Gastrocnemius medialis (tissue), 4 donors: ENCODE results near the gene PCDHB6. TPM values are rescaled to one million over a fixed set of nuclear protein-coding genes. Genes with fewer than 3 reads are reported as not detected.

ENCODE experiments used
- total RNA-seq, 4 donors: library from RNA; depleted of rRNA; stranded (reverse); fragments of >200 nt; gene quantifications; one replicate each; pipeline versions ENCODE4 v1.1.0 to v1.2.3, GENCODE V29; 2016

Gene PCDHB6
- total RNA-seq, 4 donors from 2014 or later: 0.09 to 0.46 (median 0.19) TPM; not detected in 1

Other genes with a start within 250 kb of the PCDHB6 start
- gene PCDHAC1, start 223.8 kb upstream of the PCDHB6 start, total RNA-seq: under 1 TPM in 1 of 4 donors, not detected in 3; 0.13 TPM
- gene PCDHAC2, start 183.6 kb upstream of the PCDHB6 start, total RNA-seq: under 1 TPM in 2 of 4 donors, not detected in 2; 0.03 to 0.13 TPM
- not detected for gene PCDHB1, start 98.7 kb upstream of the PCDHB6 start, total RNA-seq
- gene PCDHB2, start 55.4 kb upstream of the PCDHB6 start, total RNA-seq: 1 to 10 TPM in 2 of 4 donors, under 1 TPM in 2; 0.71 to 1.7 (median 1.2) TPM
- under 1 TPM in 3 of 4 donors, not detected in 1; 0.61 to 0.72 (median 0.71) TPM for gene PCDHB3, start 49.6 kb upstream of the PCDHB6 start, total RNA-seq
- 1 to 10 TPM in 3 of 4 donors, under 1 TPM in 1; 1.00 to 3.0 (median 1.8) TPM for gene PCDHB4, start 28.2 kb upstream of the PCDHB6 start, total RNA-seq
- 1 to 10 TPM in 1 of 4 donors, under 1 TPM in 3; 0.38 to 1.5 (median 0.91) TPM for gene PCDHB5, start 14.9 kb upstream of the PCDHB6 start, total RNA-seq
- gene PCDHB7, start 22.6 kb downstream of the PCDHB6 start, total RNA-seq: under 1 TPM; 0.07 to 0.75 (median 0.20) TPM
- gene PCDHB8, start 27.7 kb downstream of the PCDHB6 start, total RNA-seq: under 1 TPM in 2 of 4 donors, not detected in 2; 0.16 to 0.20 TPM
- gene PCDHB16, start 32.3 kb downstream of the PCDHB6 start, total RNA-seq: 1 to 10 TPM in 3 of 4 donors, under 1 TPM in 1; 0.87 to 2.5 (median 1.7) TPM
- 1 to 10 TPM in 1 of 4 donors, under 1 TPM in 3; 0.15 to 3.0 (median 0.71) TPM for gene PCDHB9, start 37.1 kb downstream of the PCDHB6 start, total RNA-seq
- gene PCDHB10, start 42.3 kb downstream of the PCDHB6 start, total RNA-seq: under 1 TPM; 0.23 to 0.61 (median 0.54) TPM
- 1 to 10 TPM in 1 of 4 donors, under 1 TPM in 3; 0.05 to 1.1 (median 0.53) TPM for gene PCDHB11, start 49.6 kb downstream of the PCDHB6 start, total RNA-seq
- gene PCDHB12, start 58.7 kb downstream of the PCDHB6 start, total RNA-seq: 1 to 10 TPM in 1 of 4 donors, under 1 TPM in 3; 0.41 to 1.1 (median 0.59) TPM
- 1 to 10 TPM in 1 of 4 donors, under 1 TPM in 3; 0.40 to 2.1 (median 0.69) TPM for gene PCDHB13, start 63.9 kb downstream of the PCDHB6 start, total RNA-seq
- gene PCDHB14, start 73.3 kb downstream of the PCDHB6 start, total RNA-seq: 1 to 10 TPM in 1 of 4 donors, under 1 TPM in 3; 0.62 to 1.9 (median 0.76) TPM
- 1 to 10 TPM in 1 of 4 donors, under 1 TPM in 3; 0.33 to 1.2 (median 0.52) TPM for gene PCDHB15, start 95.3 kb downstream of the PCDHB6 start, total RNA-seq
- under 1 TPM in 1 of 4 donors, not detected in 3; 0.49 TPM for gene SLC25A2, start 154.0 kb downstream of the PCDHB6 start, total RNA-seq
- 10 to 100 TPM; 60.9 to 91.2 (median 79.8) TPM for gene TAF7, start 170.7 kb downstream of the PCDHB6 start, total RNA-seq
- gene PCDHGA1, start 180.5 kb downstream of the PCDHB6 start, total RNA-seq: under 1 TPM; 0.65 to 0.97 (median 0.71) TPM
- gene PCDHGA2, start 188.7 kb downstream of the PCDHB6 start, total RNA-seq: 1 to 10 TPM in 2 of 4 donors, under 1 TPM in 2; 0.66 to 1.5 (median 1.2) TPM
- 1 to 10 TPM; 1.5 to 2.8 (median 2.0) TPM for gene PCDHGA3, start 193.8 kb downstream of the PCDHB6 start, total RNA-seq
- 1 to 10 TPM in 1 of 4 donors, under 1 TPM in 3; 0.20 to 1.1 (median 0.74) TPM for gene PCDHGB1, start 200.0 kb downstream of the PCDHB6 start, total RNA-seq
- gene PCDHGA4, start 205.0 kb downstream of the PCDHB6 start, total RNA-seq: 1 to 10 TPM; 1.3 to 5.4 (median 1.5) TPM
- 1 to 10 TPM in 3 of 4 donors, under 1 TPM in 1; 0.55 to 3.4 (median 1.9) TPM for gene PCDHGB2, start 209.9 kb downstream of the PCDHB6 start, total RNA-seq
- 1 to 10 TPM in 2 of 4 donors, under 1 TPM in 2; 0.07 to 1.8 (median 0.93) TPM for gene PCDHGA5, start 214.1 kb downstream of the PCDHB6 start, total RNA-seq
- 1 to 10 TPM in 3 of 4 donors, under 1 TPM in 1; 0.29 to 2.0 (median 1.2) TPM for gene PCDHGB3, start 220.2 kb downstream of the PCDHB6 start, total RNA-seq
- 1 to 10 TPM in 3 of 4 donors, under 1 TPM in 1; 0.83 to 1.6 (median 1.6) TPM for gene PCDHGA6, start 223.8 kb downstream of the PCDHB6 start, total RNA-seq
- 1 to 10 TPM; 1.3 to 2.4 (median 1.9) TPM for gene PCDHGA7, start 232.7 kb downstream of the PCDHB6 start, total RNA-seq
- gene PCDHGB4, start 237.6 kb downstream of the PCDHB6 start, total RNA-seq: 1 to 10 TPM in 3 of 4 donors, under 1 TPM in 1; 0.88 to 2.1 (median 1.3) TPM
- gene PCDHGA8, start 242.6 kb downstream of the PCDHB6 start, total RNA-seq: 1 to 10 TPM in 2 of 4 donors, under 1 TPM in 2; 0.82 to 1.8 (median 1.2) TPM
- 1 to 10 TPM; 3.0 to 6.3 (median 4.4) TPM for gene PCDHGB5, start 247.9 kb downstream of the PCDHB6 start, total RNA-seq